Measurements from ENCODE around the gene FTO. TPM values are rescaled to one million over a fixed set of nuclear protein-coding genes. Genes with fewer than 3 reads are reported as not detected.

The FTO gene
- total RNA-seq, 4 donors from 2014 or later: 125 to 182 (median 164) TPM

DNA sequence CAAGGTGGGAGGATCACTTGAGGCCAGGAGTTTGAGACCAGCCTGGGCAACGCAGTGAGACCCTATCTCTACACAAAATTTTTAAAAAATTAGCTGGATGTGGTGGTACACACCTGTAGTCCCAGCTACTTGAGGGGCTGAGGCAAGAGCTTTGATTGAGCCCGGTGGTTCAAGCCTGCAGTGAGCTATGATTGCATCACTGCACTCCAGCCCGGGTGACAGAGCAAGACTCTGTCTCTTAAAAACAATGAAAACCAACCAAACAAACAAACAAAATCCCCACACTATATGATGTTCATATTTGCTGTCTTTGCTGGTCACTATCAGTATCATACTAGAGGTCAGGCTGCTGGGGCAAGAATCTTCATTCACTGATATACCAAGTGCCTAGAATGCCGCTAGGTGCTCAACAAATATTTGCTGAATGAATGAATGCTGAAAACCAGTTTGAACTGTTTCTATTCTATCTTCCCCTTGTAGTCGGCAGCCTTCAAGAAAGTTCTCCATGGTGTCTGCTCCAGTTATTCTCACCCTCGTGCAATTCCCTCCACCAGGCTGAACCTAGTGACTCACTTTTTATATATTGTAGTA lies 455.6 kb downstream of the FTO start:
- no peaks in the 10 kb centered on the region for H3K36me3 ChIP-seq
- no peak for DNase-seq

DNA sequence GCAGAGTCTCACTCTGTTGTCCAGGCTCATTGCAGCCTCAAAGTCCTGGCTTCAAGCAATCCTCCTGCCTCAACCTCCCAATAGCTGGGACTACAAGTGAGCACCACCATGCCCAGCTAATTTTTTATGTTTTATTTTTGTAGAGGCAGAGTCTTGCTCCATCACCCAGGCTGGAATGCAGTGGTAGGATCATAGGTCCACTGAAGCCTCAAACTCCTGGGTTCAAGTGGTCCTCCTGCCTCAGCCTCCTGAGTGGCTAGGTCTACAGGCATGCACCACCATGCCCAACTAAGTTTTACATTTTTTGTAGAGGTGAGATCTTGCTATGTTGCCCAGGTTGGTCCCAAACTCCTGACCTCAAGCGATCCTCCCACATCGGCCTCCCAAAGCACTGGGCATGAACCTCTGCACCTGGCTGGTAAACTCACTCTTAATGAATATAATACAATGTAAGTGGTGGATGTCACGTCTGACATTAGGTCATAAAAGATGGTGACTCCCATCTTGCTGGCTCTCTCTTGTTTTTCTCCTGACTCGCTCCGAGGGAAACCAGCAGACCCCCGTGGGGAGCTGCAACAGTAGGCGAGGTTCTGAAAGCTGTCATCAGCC lies 456.4 kb downstream of the FTO start:
- 90 to 94% methylated on average over 7 of the region's 7 CpGs for WGBS, 2 donors
- Histone ChIP-seq H3K27ac (no peak overlapping the region), H3K27me3 (no peaks in the 10 kb centered on the region), H3K36me3 (no peaks in the 10 kb centered on the region), H3K4me1 (no peaks in the 10 kb centered on the region), H3K9me3 (no peaks in the 10 kb centered on the region), H3K4me3 (replicated peaks in 1 of 3) (no peak overlapping the region)
- intact Hi-C loops (cut with DNase I): no loop called here
- TF ChIP-seq, protein P1, sequence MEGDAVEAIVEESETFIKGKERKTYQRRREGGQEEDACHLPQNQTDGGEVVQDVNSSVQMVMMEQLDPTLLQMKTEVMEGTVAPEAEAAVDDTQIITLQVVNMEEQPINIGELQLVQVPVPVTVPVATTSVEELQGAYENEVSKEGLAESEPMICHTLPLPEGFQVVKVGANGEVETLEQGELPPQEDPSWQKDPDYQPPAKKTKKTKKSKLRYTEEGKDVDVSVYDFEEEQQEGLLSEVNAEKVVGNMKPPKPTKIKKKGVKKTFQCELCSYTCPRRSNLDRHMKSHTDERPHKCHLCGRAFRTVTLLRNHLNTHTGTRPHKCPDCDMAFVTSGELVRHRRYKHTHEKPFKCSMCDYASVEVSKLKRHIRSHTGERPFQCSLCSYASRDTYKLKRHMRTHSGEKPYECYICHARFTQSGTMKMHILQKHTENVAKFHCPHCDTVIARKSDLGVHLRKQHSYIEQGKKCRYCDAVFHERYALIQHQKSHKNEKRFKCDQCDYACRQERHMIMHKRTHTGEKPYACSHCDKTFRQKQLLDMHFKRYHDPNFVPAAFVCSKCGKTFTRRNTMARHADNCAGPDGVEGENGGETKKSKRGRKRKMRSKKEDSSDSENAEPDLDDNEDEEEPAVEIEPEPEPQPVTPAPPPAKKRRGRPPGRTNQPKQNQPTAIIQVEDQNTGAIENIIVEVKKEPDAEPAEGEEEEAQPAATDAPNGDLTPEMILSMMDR (IDR thresholded peaks at IDR 0.05): no peak
- no peak for TF ChIP-seq POLR2A (IDR thresholded peaks at IDR 0.05)
- no peak for DNase-seq

More for the DNA sequence above, 455.6 kb downstream of the FTO start:
- Histone ChIP-seq H3K9me3 (no peaks in the 10 kb centered on the region), H3K4me3 (replicated peaks in 1 of 3) (no peak overlapping the region), H3K27me3 (no peaks in the 10 kb centered on the region), H3K27ac (no peak overlapping the region), H3K4me1 (no peaks in the 10 kb centered on the region)
- intact Hi-C loops (cut with DNase I): no loop called here
- TF ChIP-seq, protein P1 (IDR thresholded peaks at IDR 0.05): no peak
- no peak for TF ChIP-seq POLR2A (IDR thresholded peaks at IDR 0.05)
- 79 to 83% methylated on average over 6 of the region's 6 CpGs for WGBS, 2 donors

DNA sequence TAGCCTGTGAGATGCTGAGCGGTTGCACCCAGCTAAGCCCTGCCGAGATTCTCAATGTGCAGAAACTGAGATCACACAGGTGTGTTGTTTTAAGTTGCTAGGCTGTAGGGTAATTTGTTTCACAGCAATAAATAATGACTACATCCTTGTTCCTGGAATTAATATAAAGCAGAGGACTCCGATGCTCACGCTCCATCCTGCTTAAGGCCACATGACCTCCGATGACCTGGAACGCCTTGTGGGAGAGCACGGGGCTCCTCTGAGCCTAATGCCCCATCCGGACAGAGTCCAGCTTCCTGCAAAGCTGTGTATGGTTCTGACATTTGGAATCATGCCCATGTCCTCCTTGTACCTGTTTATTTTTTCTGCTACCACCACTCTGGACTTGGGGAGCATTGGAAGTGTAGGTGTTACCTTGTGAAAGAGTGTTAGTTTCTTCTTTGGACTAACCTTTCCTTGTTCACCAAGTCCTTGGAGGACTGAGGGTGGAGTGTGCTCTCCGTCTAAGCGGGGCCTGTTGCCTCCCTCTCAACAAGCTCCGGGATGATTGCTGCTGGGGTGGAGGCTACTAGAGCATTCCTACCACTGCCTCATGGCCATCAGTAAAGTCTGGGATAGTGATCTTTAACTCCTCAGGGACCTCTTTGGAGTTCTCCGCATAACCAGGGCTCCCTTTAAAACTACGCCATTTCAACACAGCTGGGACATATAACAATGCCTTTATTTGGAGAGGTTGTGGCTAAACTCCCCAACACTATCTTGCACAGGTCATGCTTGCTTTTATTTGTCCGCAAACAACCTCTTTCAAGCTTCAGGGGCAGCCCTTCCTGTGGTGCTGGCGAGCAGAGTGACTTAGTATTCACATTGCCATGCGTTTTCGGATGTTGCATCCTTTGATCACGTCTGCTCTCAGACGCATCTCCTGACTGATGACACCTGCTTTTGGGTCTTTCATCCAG lies 457.3 kb downstream of the FTO start:
- H3K4me3 ChIP-seq (replicated peaks in 1 of 3): no peak overlapping the region
- no peaks in the 10 kb centered on the region for H3K9me3 ChIP-seq
- H3K36me3 ChIP-seq: no peaks in the 10 kb centered on the region
- TF ChIP-seq, protein P1 (IDR thresholded peaks at IDR 0.05): no peak
- no peak for TF ChIP-seq POLR2A (IDR thresholded peaks at IDR 0.05)
- 71 to 72% methylated on average over 19 of the region's 19 CpGs for WGBS, 2 donors
- no peaks in the 10 kb centered on the region for H3K27me3 ChIP-seq
- no peaks in the 10 kb centered on the region for H3K4me1 ChIP-seq
- no peak overlapping the region for H3K27ac ChIP-seq
- DNase-seq: no peak
- intact Hi-C loops (cut with DNase I): no loop called here

DNA sequence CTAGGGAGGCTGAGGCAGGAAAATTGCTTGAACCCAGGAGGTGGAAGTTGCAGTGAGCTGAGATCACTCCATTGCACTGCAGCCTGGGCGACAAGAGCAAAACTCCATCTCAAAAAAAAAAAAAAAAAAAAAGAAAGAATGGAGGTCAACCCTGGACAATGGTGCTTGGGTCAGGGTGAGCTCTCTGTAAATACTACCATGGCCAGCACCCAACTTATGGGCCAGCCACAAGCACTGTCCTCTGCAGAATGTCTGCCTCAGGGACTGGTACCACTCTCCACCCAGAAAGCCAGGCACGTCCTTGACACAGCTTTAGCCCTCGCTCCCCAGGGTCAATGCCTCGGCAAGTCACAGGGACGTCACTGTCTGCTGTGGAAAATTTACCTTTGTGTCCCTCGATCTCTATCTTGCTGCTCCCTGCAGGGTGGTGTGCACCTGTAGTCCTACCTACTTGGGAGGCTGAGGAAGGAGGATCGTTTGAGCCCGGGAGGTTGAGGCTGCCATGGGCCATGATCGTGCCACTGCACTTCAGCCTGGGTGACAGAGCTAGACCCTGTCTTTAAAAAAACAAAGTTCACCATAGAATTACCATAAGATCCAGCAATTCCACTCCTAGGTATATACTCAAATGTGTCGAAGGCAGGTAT lies 459.4 kb downstream of the FTO start:
- H3K9me3 ChIP-seq: no peaks in the 10 kb centered on the region
- 94 to 95% methylated on average over 10 of the region's 10 CpGs for WGBS, 2 donors
- H3K36me3 ChIP-seq: no peaks in the 10 kb centered on the region
- H3K27ac ChIP-seq: no peak overlapping the region
- DNase-seq: no peak
- no peak overlapping the region for H3K4me3 ChIP-seq (replicated peaks in 1 of 3)
- H3K4me1 ChIP-seq: no peaks in the 10 kb centered on the region
- no peak for TF ChIP-seq POLR2A (IDR thresholded peaks at IDR 0.05)
- TF ChIP-seq, protein P1 (IDR thresholded peaks at IDR 0.05): no peak
- intact Hi-C loops (cut with DNase I): no loop called here
- no peaks in the 10 kb centered on the region for H3K27me3 ChIP-seq

All from thyroid gland (tissue), 4 donors.